AG04449 (cell line): ENCODE results near the gene BTN3A1.
A peak's percentile ranks its signal among the peaks of the same experiment; 100 is the strongest.
"Not testable (repeated sequence)": the region's sequence is repeated elsewhere in the genome, so short reads cannot be mapped to it uniquely, and the experiment has no call there.

Source experiments
- CTCF ChIA-PET: fragments of 350-600 bp; formaldehyde crosslinking; extraction: SDS; loops from one replicate; lab custom pipeline; 2021; ENCODE audit warnings: antibody characterized with exemption; lab: Yijun Ruan, JAX
- POLR2A ChIA-PET: fragments of 400-600, 350-600 bp; formaldehyde crosslinking; extraction: SDS; loops from one replicate; lab custom pipeline; 2020; ENCODE audit warnings: antibody characterized with exemption, inconsistent platforms; lab: Yijun Ruan, JAX
- DNase-seq: peaks from one replicate; pipeline ENCODE4 v3.0.0-alpha.2; 2010; ENCODE audit warnings: low read depth, low spot score
- H3K4me3 ChIP-seq: 2 replicates; pipeline ENCODE4 v1.5.1; 2011; ENCODE audit warnings: low read depth, mild to moderate bottlenecking, control low read depth, low read length
- TF ChIP-seq, protein P1 (sequence below): IDR thresholded peaks from one replicate; pipeline ENCODE4 v1.5.1; 2011; ENCODE audit warnings: mild to moderate bottlenecking, moderate library complexity, low read length, control low read depth, inconsistent platforms; ENCODE audit not compliant: insufficient read depth; ENCODE audit errors: missing control alignments

BTN3A1 gene

DNA sequence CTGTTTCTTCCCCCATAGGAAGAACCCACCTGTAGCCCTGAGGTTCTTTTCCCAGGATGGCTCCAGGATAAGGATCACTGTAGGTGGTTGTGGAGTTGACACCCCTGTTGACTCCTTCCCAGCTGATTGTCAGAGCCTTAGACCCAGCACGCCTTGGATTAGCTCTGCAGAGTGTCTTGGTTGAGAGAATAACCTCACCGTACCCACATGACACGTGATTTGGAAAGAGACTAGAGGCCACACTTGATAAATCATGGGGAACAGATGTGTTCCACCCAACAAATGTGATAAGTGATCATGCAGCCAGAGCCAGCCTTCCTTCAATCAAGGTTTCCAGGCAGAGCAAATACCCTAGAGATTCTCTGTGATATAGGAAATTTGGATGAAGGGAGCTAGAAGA lies 12.2 kb downstream of the BTN3A1 start:
- TF ChIP-seq, protein P1, sequence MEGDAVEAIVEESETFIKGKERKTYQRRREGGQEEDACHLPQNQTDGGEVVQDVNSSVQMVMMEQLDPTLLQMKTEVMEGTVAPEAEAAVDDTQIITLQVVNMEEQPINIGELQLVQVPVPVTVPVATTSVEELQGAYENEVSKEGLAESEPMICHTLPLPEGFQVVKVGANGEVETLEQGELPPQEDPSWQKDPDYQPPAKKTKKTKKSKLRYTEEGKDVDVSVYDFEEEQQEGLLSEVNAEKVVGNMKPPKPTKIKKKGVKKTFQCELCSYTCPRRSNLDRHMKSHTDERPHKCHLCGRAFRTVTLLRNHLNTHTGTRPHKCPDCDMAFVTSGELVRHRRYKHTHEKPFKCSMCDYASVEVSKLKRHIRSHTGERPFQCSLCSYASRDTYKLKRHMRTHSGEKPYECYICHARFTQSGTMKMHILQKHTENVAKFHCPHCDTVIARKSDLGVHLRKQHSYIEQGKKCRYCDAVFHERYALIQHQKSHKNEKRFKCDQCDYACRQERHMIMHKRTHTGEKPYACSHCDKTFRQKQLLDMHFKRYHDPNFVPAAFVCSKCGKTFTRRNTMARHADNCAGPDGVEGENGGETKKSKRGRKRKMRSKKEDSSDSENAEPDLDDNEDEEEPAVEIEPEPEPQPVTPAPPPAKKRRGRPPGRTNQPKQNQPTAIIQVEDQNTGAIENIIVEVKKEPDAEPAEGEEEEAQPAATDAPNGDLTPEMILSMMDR: no peak
- DNase-seq: no peak
- ChIA-PET POLR2A (no interaction called here), CTCF (interaction anchor here (0.5 kb wide), 1 partner anchor 158 kb away, joined by 3 read pairs; no protein-coding TSS in a partner anchor)
- no peak overlapping the region for H3K4me3 ChIP-seq

DNA sequence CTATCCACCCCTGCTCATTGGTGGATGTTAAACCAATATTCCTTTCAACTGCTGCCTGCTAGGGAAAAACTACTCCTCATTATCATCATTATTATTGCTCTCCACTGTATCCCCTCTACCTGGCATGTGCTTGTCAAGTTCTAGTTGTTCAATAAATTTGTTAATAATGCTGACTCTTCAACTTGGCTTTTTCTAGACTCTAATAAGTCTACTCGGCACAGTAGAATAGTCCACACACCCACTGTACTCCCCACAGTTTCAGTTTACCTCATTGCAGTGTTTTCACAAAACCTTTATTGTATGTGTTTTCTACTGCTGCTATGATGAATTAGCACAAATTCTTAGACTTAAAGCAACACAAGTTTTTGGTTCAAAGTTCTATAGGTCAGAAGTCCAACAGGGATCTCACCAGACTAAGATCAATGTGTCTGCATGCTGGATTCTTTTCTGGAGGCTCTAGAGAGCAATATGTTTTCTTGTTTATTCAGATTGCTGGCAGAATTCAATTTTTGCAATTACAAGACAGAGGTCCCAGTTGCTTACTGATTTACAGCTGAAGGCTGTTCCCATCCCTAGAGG lies 13.1 kb downstream of the BTN3A1 start:
- TF ChIP-seq, protein P1: no peak
- POLR2A ChIA-PET: no interaction called here

DNA sequence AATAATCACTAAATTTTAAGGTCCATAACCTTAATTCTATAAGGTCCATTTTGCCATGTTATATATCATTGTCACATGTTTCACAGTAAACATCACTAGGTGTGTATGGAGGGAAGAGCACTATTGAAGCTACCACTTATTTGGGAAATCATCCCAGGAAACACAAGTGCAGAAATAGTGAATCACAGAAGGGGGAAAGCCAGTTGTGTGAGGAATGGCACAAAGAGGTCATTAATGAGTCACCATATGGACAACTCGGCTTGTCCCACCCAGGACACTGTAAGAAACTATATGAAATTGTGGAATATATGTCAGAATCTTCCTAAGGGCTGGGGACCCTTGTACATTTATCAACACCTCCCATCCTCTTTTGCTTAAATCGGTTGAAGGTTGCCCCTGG lies 13.7 kb downstream of the BTN3A1 start:
- DNase-seq: no peak
- H3K4me3 ChIP-seq: no peak overlapping the region
- TF ChIP-seq, protein P1: no peak
- ChIA-PET CTCF (no interaction called here), POLR2A (no interaction called here)

More for the DNA sequence above, 13.1 kb downstream of the BTN3A1 start:
- no peak overlapping the region for H3K4me3 ChIP-seq
- DNase-seq: no peak
- CTCF ChIA-PET: no interaction called here

DNA sequence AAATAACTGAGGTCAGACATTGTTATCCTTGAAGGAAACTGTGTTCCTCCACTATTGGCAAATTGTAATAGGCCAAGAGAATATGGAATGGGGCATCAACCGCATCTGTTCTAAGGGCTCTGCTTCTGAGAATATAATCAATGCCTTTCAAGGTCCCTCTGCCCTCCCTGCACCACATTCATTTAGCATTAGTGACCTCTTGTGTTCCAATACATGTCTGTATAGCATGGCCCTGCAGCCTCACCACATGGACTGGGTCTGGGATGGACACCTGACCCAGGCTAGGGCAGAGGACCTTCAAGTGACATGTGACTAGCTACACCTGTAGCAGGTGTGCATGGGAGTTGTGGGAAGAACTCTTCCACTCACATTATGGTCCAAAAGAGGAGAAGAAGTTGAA lies 14.2 kb downstream of the BTN3A1 start:
- no peak for DNase-seq
- TF ChIP-seq, protein P1: no peak
- CTCF ChIA-PET: no interaction called here
- no peak overlapping the region for H3K4me3 ChIP-seq
- POLR2A ChIA-PET: no interaction called here

DNA sequence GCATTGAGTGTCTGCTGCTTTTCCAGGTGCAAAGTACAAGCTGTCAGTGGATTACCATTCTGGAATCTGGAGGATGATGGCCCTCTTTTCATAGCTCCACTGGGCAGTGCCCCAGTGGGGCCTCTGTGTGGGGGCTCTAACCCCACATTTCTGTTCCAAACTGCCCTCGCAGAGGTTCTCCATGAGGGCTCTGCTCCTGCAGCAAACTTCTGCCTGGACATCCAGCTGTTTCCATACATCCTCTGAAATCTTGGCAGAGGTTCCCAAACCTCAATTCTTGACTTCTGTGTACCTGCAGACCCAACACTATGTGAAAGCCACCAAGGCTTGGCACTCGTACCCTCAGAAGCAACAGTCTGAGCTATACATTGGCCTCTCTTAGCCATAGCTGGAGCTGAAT lies 16.0 kb downstream of the BTN3A1 start:
- DNase-seq, POLR2A ChIA-PET, H3K4me3 ChIP-seq, CTCF ChIA-PET: not testable (repeated sequence)

DNA sequence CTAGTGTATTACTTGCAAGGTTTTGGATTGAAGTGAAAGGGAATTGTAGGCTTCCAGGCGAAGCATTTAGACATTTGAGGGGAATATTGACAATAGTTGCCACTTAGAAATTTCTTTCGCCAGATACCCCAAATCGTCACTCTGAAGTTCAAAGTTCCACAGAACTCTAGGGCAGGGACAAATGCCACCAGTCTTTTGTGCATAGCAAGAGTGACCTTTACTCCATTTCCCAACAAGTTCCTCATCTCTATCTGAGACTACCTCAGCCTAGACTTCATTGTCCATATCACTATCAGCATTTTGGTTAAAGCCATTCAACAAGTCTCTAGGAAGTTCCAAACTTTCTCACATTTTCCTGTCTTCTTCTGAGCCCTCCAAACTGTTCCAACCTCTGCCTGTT lies 16.7 kb downstream of the BTN3A1 start:
- POLR2A ChIA-PET: not testable (repeated sequence)
- CTCF ChIA-PET: interaction anchor here (1.6 kb wide), 1 partner anchor 13 kb away, joined by 4 read pairs; no protein-coding TSS in a partner anchor

DNA sequence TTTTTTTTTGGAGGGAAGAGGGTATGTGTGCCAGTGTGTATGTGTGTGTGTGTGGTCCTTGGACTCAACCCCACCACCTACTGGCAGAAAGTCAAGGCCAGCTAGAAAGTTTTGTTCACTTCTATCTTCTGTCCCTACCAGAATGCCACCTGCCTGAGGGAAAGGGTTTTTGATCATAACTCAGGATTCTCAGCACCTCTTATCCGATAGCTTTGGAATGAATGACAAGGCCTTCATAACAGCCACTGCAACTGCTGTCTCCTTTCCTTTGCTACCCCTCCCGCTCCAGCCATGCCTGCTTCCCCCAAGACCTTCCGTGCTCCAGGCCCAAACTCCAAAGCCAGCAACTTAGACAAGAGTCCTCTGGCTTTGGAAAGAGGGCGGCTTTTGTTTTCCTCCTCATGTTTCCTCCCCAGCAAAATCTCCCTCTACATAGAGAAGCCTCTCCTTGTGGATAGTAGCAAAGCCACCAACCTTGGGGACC lies 18.7 kb downstream of the BTN3A1 start:
- ChIA-PET CTCF (no interaction called here), POLR2A (no interaction called here)
- TF ChIP-seq, protein P1: peak; percentile 39
- DNase-seq: no peak
- peak overlapping the region; percentile 41 for H3K4me3 ChIP-seq

More for the DNA sequence above, 16.7 kb downstream of the BTN3A1 start:
- not testable (repeated sequence) for DNase-seq, H3K4me3 ChIP-seq
